ENCODE data around the gene GTF2F2.

Gene GTF2F2

GRCh38 chr13:45267215-45267614, 146.9 kb downstream of the GTF2F2 start:
- Histone ChIP-seq H3K27me3 (ENCODE audit: low read depth, low read length) (no peaks in the 10 kb centered on the region), H3K4me3 (ENCODE audit: low read length) (no peak overlapping the region), H3K9ac (ENCODE audit: low read length) (no peak overlapping the region), H4K20me1 (ENCODE audit: insufficient read depth, low read length) (no peaks in the 10 kb centered on the region), H3K79me2 (ENCODE audit: low read length) (no peaks in the 10 kb centered on the region), H2AFZ (ENCODE audit: low read depth, low read length) (no peak overlapping the region), H3K4me2 (ENCODE audit: low read length) (no peak overlapping the region), H3K4me1 (ENCODE audit: low read length) (no peaks in the 10 kb centered on the region), H3K36me3 (replicated peaks; ENCODE audit: low read depth, low read length) (peaks cover 3% of the 10 kb centered on the region), H3K9me3 (ENCODE audit: insufficient read depth, low read length) (no peaks in the 10 kb centered on the region), H3K27ac (ENCODE audit: low read length) (no peak overlapping the region)
- TF ChIP-seq CTCF (IDR thresholded peaks at IDR 0.05; ENCODE audit: low read depth, low read length) (no peak), EZH2phosphoT487 (IDR thresholded peaks at IDR 0.05; ENCODE audit: low read depth) (no peak)

DNA sequence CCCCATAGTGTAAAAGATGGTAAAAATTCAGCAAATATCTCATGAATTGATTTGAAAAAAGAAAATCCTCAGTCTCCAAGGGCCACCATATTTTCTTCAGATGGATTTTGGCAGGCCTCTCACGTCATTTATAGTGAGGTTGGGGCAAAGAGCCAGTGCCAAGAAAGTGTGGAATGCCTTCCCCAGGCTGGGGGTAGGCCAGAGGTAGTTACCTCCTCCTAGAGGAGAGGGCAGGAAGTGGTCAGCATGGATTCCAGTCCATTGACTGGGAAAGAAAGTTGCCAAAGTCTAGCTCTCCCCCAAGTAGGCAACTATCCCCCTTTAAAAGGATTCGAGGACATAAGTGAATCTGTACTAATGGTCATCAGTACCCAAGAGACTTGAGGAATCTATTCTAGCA, 148.9 kb downstream of the GTF2F2 start:
- Histone ChIP-seq H2AFZ (ENCODE audit: low read depth, low read length) (no peak overlapping the region), H3K4me3 (ENCODE audit: low read length) (no peak overlapping the region), H4K20me1 (ENCODE audit: insufficient read depth, low read length) (no peaks in the 10 kb centered on the region), H3K4me2 (ENCODE audit: low read length) (no peak overlapping the region), H3K9ac (ENCODE audit: low read length) (no peak overlapping the region), H3K9me3 (ENCODE audit: insufficient read depth, low read length) (no peaks in the 10 kb centered on the region), H3K27ac (ENCODE audit: low read length) (no peak overlapping the region), H3K79me2 (ENCODE audit: low read length) (no peaks in the 10 kb centered on the region), H3K36me3 (replicated peaks; ENCODE audit: low read depth, low read length) (peaks cover 3% of the 10 kb centered on the region), H3K4me1 (ENCODE audit: low read length) (no peaks in the 10 kb centered on the region), H3K27me3 (ENCODE audit: low read depth, low read length) (no peaks in the 10 kb centered on the region)
- TF ChIP-seq EZH2phosphoT487 (IDR thresholded peaks at IDR 0.05; ENCODE audit: low read depth) = no peak
- TF ChIP-seq CTCF (IDR thresholded peaks at IDR 0.05; ENCODE audit: low read depth, low read length) = no peak

GRCh38 chr13:45276913-45277312, 156.6 kb downstream of the GTF2F2 start:
- Histone ChIP-seq H3K27me3 (ENCODE audit: low read depth, low read length) (no peaks in the 10 kb centered on the region), H3K4me2 (ENCODE audit: low read length) (no peak overlapping the region), H3K9me3 (ENCODE audit: insufficient read depth, low read length) (no peaks in the 10 kb centered on the region), H2AFZ (ENCODE audit: low read depth, low read length) (no peak overlapping the region), H3K27ac (ENCODE audit: low read length) (no peak overlapping the region), H3K9ac (ENCODE audit: low read length) (no peak overlapping the region), H3K4me3 (ENCODE audit: low read length) (no peak overlapping the region), H3K36me3 (replicated peaks; ENCODE audit: low read depth, low read length) (peaks cover 13% of the 10 kb centered on the region), H3K4me1 (ENCODE audit: low read length) (peaks cover 18% of the 10 kb centered on the region), H4K20me1 (ENCODE audit: insufficient read depth, low read length) (peaks cover 3% of the 10 kb centered on the region; the same call in 1 of the 2 replicates), H3K79me2 (ENCODE audit: low read length) (no peaks in the 10 kb centered on the region)
- TF ChIP-seq EZH2phosphoT487 (IDR thresholded peaks at IDR 0.05; ENCODE audit: low read depth) = no peak

DNA sequence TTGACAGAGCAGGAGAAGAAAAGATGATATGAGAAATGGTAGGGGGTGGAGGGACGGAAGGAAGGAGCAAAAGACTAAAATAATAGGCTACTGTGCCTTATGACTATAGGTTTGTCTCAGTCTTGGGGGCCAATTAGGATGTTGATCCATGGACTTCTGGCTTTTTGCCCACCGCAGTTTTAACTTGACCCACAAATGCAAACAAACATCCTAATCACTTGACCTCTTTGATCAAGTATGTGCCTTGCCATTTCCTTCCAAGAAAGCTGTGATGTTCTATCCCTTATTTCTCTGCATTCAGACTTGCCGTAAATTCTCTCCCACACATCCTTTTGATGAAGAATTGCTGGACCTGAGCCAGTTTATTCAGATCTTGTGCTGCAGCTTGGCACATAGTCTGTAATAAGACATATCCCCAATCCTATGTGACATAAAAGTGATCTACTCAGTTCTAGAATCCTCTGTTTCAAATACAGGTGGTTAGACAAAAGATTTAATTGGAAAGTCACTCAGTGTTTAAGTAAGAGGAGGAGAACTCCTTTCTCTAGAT, 157.9 kb downstream of the GTF2F2 start:
- Histone ChIP-seq H3K79me2 (ENCODE audit: low read length) (no peaks in the 10 kb centered on the region), H3K4me1 (ENCODE audit: low read length) (peaks cover 18% of the 10 kb centered on the region), H3K27me3 (ENCODE audit: low read depth, low read length) (no peaks in the 10 kb centered on the region), H4K20me1 (ENCODE audit: insufficient read depth, low read length) (peaks cover 3% of the 10 kb centered on the region; the same call in 1 of the 2 replicates), H2AFZ (ENCODE audit: low read depth, low read length) (no peak overlapping the region), H3K4me3 (ENCODE audit: low read length) (no peak overlapping the region), H3K9me3 (ENCODE audit: insufficient read depth, low read length) (no peaks in the 10 kb centered on the region), H3K4me2 (ENCODE audit: low read length) (no peak overlapping the region), H3K27ac (ENCODE audit: low read length) (no peak overlapping the region), H3K9ac (ENCODE audit: low read length) (no peak overlapping the region), H3K36me3 (replicated peaks; ENCODE audit: low read depth, low read length) (peaks cover 16% of the 10 kb centered on the region)
- TF ChIP-seq EZH2phosphoT487 (IDR thresholded peaks at IDR 0.05; ENCODE audit: low read depth) (no peak), CTCF (IDR thresholded peaks at IDR 0.05; ENCODE audit: low read depth, low read length) (no peak)
